Dermis lymphatic vessel endothelial cell (primary cell): Measurements from ENCODE around the gene ROPN1. TPM values are rescaled to one million over a fixed set of nuclear protein-coding genes. Genes with fewer than 3 reads are reported as not detected.

Experiments
- total RNA-seq: library from RNA; depleted of rRNA; stranded (reverse); fragments of >200 nt; gene quantifications from 2 replicates; pipeline ENCODE4 v1.2.1, GENCODE V29; 2014

ROPN1 gene
- total RNA-seq, result not detected in 2 replicates

GRCh38 chr3:123991730-123992588, at the start of gene ROPN1:
Gene ROPN1 (minus strand): TSS chr3:123992124. CDS start chr3:123980481, 11,643 bp downstream.

GRCh38 chr3:124033360-124034015, 41.6 kb upstream of the ROPN1 start, which contains the start of gene KALRN:
Gene KALRN (plus strand): TSS chr3:124033369.

GRCh38 chr3:123960781-123961507, 31.0 kb downstream of the ROPN1 start, which contains the start of gene CCDC14:
Gene CCDC14 (minus strand): TSS chr3:123961229. CDS start chr3:123961173, 56 bp downstream.

Other genes starting within 250 kb of the ROPN1 start
- gene MYLK, start 107.8 kb downstream of the ROPN1 start, total RNA-seq, result 14.2 and 19.4 TPM in 2 replicates
- gene CCDC14, start 30.9 kb downstream of the ROPN1 start, total RNA-seq, result 6.7 and 11.3 TPM in 2 replicates
- gene KALRN, start 41.2 kb upstream of the ROPN1 start, total RNA-seq, result 150 and 177 TPM in 2 replicates